Measurements from ENCODE around the gene NCBP1. TPM values are rescaled to one million over a fixed set of nuclear protein-coding genes. Genes with fewer than 3 reads are reported as not detected.

Gene NCBP1
- total and polyA plus RNA-seq, 9 donors, result 8.6 to 32.0 (median 19.1) TPM

DNA sequence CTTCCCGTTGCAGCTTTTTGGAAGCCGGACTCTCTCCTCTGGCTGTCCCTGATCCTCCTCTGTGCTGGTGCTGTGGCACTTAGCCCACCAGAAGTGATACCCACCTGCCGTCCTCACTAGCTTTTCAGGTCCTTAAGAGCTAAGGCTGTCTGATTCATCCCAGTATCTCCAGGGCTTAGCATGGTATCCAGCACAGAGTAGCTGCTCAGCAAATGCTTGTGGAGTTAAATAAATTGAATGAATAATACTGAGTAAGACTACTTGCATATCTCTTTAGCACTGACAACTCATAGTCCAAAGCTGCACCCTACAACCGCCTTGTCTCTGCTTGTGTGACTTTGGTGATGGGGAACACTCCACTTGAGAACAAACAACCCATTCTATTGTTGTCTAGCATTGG, 71.2 kb downstream of the NCBP1 start:
- no peak for TF ChIP-seq EP300 (IDR thresholded peaks at IDR 0.05)
- no peak for TF ChIP-seq POLR2A (IDR thresholded peaks at IDR 0.05)
- TF ChIP-seq, protein P1, sequence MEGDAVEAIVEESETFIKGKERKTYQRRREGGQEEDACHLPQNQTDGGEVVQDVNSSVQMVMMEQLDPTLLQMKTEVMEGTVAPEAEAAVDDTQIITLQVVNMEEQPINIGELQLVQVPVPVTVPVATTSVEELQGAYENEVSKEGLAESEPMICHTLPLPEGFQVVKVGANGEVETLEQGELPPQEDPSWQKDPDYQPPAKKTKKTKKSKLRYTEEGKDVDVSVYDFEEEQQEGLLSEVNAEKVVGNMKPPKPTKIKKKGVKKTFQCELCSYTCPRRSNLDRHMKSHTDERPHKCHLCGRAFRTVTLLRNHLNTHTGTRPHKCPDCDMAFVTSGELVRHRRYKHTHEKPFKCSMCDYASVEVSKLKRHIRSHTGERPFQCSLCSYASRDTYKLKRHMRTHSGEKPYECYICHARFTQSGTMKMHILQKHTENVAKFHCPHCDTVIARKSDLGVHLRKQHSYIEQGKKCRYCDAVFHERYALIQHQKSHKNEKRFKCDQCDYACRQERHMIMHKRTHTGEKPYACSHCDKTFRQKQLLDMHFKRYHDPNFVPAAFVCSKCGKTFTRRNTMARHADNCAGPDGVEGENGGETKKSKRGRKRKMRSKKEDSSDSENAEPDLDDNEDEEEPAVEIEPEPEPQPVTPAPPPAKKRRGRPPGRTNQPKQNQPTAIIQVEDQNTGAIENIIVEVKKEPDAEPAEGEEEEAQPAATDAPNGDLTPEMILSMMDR (IDR thresholded peaks at IDR 0.05), result no peak
- 72 to 80% (median 75%) methylated on average over 4 of the region's 4 CpGs for WGBS, 3 donors
- H3K27me3 ChIP-seq, result no peaks in the 10 kb centered on the region
- no peaks in the 10 kb centered on the region for H3K4me1 ChIP-seq (ENCODE audit: insufficient read depth)
- intact Hi-C loops (cut with DNase I), result loop anchor here in 1 of 4 donors (10.0 kb wide), 1 partner anchor 350 kb away; the partner anchor contains the start of gene NANS
- no peaks in the 10 kb centered on the region for H3K9me3 ChIP-seq
- H3K27ac ChIP-seq, result no peak overlapping the region
- no peak for DNase-seq
- H3K36me3 ChIP-seq, result no peaks in the 10 kb centered on the region
- H3K4me3 ChIP-seq, result no peak overlapping the region

DNA sequence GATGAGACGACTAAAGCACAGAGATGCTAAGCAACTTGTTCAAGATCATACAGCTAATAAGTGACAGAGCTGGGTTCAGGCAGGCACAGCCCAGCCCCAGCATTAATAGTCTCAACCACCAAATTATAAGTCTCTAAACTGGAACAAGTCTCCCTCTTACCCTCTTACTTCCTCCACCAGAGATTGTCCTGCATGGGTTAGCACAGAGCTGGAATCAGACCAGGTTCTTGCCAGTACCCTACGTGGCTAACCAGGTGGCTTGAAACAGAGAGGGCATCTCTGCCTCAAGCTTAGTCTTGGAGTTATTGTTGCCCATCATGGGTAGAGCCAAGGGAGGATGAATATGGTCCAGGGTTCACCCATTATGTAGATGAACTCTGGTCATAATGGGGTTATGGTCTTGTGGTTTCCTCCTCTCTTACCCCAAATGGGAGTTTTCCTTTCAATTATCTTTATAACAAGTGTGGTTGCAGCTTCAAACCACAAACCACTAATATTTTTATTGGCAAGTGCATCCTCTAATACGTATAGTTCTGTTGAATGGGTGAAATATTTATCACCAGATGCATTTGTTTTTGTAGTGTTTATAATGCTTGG, 71.8 kb downstream of the NCBP1 start:
- Histone ChIP-seq H3K27ac (no peak overlapping the region), H3K9me3 (no peaks in the 10 kb centered on the region), H3K4me3 (no peak overlapping the region), H3K4me1 (ENCODE audit: insufficient read depth) (no peaks in the 10 kb centered on the region), H3K27me3 (no peaks in the 10 kb centered on the region), H3K36me3 (no peaks in the 10 kb centered on the region)
- no peak for DNase-seq
- no peak for TF ChIP-seq POLR2A (IDR thresholded peaks at IDR 0.05)
- no peak for TF ChIP-seq EP300 (IDR thresholded peaks at IDR 0.05)
- TF ChIP-seq, protein P1 (IDR thresholded peaks at IDR 0.05), result no peak
- intact Hi-C loops (cut with DNase I), result loop anchor here in 1 of 4 donors (10.0 kb wide), 1 partner anchor 349 kb away; the partner anchor contains the start of gene NANS
- 35 to 45% (median 37%) methylated on average over 3 of the region's 3 CpGs for WGBS, 3 donors

DNA sequence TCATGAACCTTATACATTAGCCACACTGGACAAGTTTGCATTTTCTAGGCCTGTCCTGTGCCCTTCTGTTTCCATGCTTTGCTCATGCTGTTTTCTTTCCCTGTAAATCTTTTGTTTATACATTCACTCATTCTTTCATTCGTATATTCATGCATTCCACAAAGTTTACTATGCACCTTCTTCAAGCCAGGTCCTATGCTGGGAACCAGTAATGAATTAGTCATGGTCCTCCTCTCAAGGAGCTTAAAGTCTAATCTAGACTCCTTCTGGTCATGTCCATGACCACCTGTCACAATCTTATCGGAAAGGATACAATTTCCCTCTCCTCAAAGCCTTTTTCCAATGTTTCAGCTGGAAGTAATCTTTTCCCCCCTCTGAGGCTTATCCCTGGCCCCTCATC, 72.6 kb downstream of the NCBP1 start:
- no peak overlapping the region for H3K4me3 ChIP-seq
- H3K27me3 ChIP-seq, result no peaks in the 10 kb centered on the region
- H3K36me3 ChIP-seq, result no peaks in the 10 kb centered on the region
- TF ChIP-seq POLR2A (IDR thresholded peaks at IDR 0.05), result no peak
- no peak for TF ChIP-seq EP300 (IDR thresholded peaks at IDR 0.05)
- TF ChIP-seq, protein P1 (IDR thresholded peaks at IDR 0.05), result no peak
- no peaks in the 10 kb centered on the region for H3K9me3 ChIP-seq
- 66 to 80% (median 69%) methylated on average over 2 of the region's 2 CpGs for WGBS, 3 donors
- no peak for DNase-seq
- intact Hi-C loops (cut with DNase I), result loop anchor here in 1 of 4 donors (10.0 kb wide), 1 partner anchor 349 kb away; the partner anchor contains the start of gene NANS
- no peak overlapping the region for H3K27ac ChIP-seq
- no peaks in the 10 kb centered on the region for H3K4me1 ChIP-seq (ENCODE audit: insufficient read depth)

DNA sequence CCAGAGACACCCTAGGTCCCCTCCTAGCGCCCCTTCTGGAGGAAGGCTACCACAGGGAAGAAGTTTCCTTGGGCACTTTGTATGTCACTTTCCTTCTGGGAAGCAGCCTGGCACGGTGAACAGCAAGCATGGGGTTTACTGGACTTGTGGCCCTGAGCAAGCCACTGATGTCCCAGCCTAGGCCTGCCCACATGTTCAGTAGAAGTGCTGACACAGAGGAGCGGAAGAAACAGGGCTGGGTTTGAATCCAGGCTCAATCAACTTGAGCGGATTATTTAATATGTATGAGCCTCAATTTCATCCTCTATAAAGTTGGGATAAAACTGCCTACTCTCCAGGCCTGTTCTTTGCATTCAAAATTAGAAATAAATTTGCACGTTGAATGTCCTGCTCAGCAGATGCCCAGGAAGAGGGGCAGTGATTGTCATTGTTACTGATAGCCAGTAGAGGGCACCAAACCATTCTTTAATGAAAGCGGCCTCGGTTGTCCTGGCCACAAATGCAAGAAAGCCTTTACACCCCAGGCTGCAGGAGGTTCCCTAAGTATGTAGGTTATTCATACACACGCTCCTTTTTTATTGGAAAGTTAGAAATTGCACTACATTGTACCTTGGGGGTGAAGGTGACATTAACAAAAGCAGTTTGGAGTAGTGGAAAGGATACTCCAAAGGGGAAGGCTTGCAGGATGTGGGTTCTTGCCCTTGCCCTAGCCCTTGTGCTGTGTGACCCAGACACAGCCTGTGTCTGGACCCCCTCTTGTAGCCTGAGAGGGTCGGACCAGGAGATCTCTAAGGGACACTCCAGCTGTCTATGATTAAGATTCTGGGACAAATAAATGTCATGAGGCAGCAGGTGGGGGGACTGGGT, 77.0 kb downstream of the NCBP1 start:
- intact Hi-C loops (cut with DNase I), result no loop called here
- Histone ChIP-seq H3K4me3 (no peak overlapping the region), H3K27me3 (no peaks in the 10 kb centered on the region), H3K4me1 (ENCODE audit: insufficient read depth) (no peaks in the 10 kb centered on the region), H3K27ac (no peak overlapping the region), H3K9me3 (no peaks in the 10 kb centered on the region), H3K36me3 (no peaks in the 10 kb centered on the region)
- TF ChIP-seq, protein P1 (IDR thresholded peaks at IDR 0.05), result peak; percentile 42 to 59 (median 53)
- no peak for TF ChIP-seq EP300 (IDR thresholded peaks at IDR 0.05)
- peak in 2 of 5 donors; percentile 30 to 33 for DNase-seq
- WGBS, 3 donors, result 22 to 25% (median 22%) methylated on average over 9 of the region's 9 CpGs
